ENCODE measurements around the gene CCDC40.

The CCDC40 gene

GRCh38 chr17:80061421-80061820 is 25.0 kb downstream of the CCDC40 start:
- TF ChIP-seq CTCF (IDR thresholded peaks at IDR 0.05; ENCODE audit: insufficient read depth, low read length, missing control alignments), result no peak
- no peak overlapping the region for H3K4me3 ChIP-seq (ENCODE audit: low read depth, low read length)
- ChIA-PET POLR2A (no interaction called here), CTCF (interaction anchor here (1.0 kb wide), 1 partner anchor 40 kb away, joined by 3 read pairs; the partner anchor contains the start of gene GAA)
- DNase-seq (ENCODE audit: low read depth, low spot score), result no peak

DNA sequence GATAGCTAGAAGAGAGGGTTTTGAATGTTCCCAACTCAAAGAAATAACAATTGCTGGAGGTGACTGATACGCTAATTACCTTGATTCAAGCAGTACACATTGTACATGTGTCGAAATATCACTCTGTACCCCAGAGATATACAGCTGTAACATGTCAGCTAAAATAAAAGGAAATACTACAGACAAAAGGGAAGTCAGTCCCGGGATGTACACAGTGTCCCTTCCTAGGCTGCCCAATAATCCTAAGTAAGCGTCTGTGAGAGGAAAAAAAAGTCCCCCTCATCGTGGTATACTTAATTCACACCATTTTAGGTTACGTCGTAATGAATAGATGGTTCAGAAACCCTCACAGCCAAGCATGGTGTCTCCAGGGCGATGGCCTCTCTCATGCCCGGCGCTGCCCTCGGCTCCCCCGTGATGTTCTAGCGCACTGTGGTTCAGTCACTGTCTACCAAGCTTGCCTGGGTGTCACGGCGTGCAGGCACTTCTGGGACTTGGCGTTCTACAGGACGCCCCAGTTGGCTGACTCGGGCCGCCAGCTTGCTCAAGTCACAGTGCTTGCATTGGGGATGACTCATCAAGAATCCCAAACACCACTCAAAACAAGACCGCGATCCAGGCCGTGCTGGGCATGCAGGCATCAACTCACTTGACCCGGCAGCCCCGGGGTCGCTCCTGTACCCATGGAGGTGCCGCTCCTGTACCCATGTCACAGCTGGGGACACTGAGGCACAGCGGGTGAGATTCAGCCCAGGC is 27.6 kb downstream of the CCDC40 start:
- TF ChIP-seq CTCF (IDR thresholded peaks at IDR 0.05; ENCODE audit: insufficient read depth, low read length, missing control alignments), result no peak
- no peak overlapping the region for H3K4me3 ChIP-seq (ENCODE audit: low read depth, low read length)
- ChIA-PET CTCF (interaction anchor here (0.9 to 1.1 kb wide), 2 partner anchors 19 to 55 kb away, joined by 3 to 5 read pairs; no protein-coding TSS in a partner anchor), POLR2A (no interaction called here)
- no peak for DNase-seq (ENCODE audit: low read depth, low spot score)

DNA sequence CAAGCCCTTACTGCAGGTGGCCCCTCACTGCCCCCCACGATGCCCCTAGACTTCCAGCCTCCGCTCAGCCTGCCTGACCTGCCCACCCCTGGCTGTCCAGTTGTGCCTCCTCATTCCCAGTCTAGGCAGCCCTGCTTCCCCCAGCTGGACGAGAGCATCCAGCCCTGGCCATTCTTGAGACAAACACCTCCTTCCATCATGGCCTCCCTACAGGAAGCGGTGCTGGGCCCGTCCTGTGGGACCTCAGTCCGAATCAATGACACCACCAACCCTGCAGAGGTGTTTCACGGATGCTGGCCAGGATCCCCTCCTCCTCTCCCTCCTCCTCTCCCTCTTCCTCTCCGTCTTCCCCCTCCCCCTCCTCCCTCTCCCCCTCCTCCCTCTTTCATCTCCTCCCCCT is 28.3 kb downstream of the CCDC40 start:
- no peak for DNase-seq (ENCODE audit: low read depth, low spot score)
- ChIA-PET CTCF (interaction anchor here (0.9 to 1.1 kb wide), 2 partner anchors 18 to 56 kb away, joined by 3 to 5 read pairs; no protein-coding TSS in a partner anchor), POLR2A (no interaction called here)
- TF ChIP-seq CTCF (IDR thresholded peaks at IDR 0.05; ENCODE audit: insufficient read depth, low read length, missing control alignments), result no peak
- no peak overlapping the region for H3K4me3 ChIP-seq (ENCODE audit: low read depth, low read length)

DNA sequence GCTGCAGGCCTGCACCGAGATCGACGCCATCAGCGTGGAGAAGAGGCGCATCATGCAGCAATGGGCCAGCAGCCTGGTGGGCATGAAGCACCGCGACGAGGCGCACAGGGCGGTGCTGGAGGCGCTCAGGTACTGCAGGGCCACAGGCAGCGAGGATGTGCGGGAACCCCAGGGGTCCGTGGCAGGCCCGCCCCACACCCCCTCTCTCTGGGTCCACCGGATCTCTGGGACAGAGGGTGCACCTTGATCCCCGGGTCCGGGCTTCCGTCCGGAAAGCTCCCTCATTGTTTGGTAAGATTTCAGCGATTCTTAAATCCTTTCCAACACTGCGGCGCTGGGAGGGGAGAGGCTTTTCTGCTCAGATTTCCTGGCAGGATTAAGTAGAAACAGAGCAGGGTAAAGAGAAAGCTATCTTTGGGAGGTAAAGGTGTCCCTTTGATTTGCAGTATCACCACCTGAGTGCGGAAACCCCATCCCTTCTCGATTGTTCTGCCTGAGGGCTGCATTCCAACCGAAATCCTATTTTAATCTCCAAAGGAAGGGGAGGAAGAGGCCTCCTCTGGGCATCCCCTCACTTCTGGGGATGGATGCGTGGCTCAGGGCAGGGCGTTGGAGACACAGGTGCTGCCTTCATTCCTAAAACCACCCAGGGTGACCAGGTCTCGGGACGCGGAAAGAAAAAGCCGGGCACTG is 29.2 kb downstream of the CCDC40 start:
- ChIA-PET POLR2A (no interaction called here), CTCF (interaction anchor here (1.2 kb wide), 1 partner anchor 36 kb away, joined by 4 read pairs; the partner anchor contains the start of gene GAA)
- no peak for TF ChIP-seq CTCF (IDR thresholded peaks at IDR 0.05; ENCODE audit: insufficient read depth, low read length, missing control alignments)
- DNase-seq (ENCODE audit: low read depth, low spot score), result no peak
- H3K4me3 ChIP-seq (ENCODE audit: low read depth, low read length), result no peak overlapping the region

- ChIA-PET POLR2A (no interaction called here), CTCF (interaction anchor here (0.6 to 2.0 kb wide), 2 partner anchors 15 to 1669 kb away, joined by 3 to 15 read pairs; no protein-coding TSS in a partner anchor)
- DNase-seq (ENCODE audit: low read depth, low spot score), result no peak
- TF ChIP-seq CTCF (IDR thresholded peaks at IDR 0.05; ENCODE audit: insufficient read depth, low read length, missing control alignments), result no peak
- no peak overlapping the region for H3K4me3 ChIP-seq (ENCODE audit: low read depth, low read length)
These were observed 31.0 kb downstream of the CCDC40 start for GRCh38 chr17:80067393-80067986.

Data from AG04449 (cell line).